Glomerular endothelial cell (primary cell): Measurements from ENCODE around the gene RP2. TPM values are rescaled to one million over a fixed set of nuclear protein-coding genes. Genes with fewer than 3 reads are reported as not detected.

Experiments used
- DNase-seq: peaks from one replicate; pipeline ENCODE4 v3.0.0-alpha.2; 2011; ENCODE audit warnings: low read depth, low spot score; ENCODE audit errors: extremely low read depth
- total RNA-seq: library from RNA; depleted of rRNA; stranded (reverse); fragments of >200 nt; gene quantifications from 2 replicates; pipeline ENCODE4 v1.2.3, GENCODE V29; 2015

Gene RP2
- total RNA-seq, 1 donor from 2014 or later: 18.6 TPM

- DNase-seq: no peak
Observed at GRCh38 chrX:46916273-46916672, 79.4 kb downstream of the RP2 start.

GRCh38 chrX:46917622-46918021, 80.8 kb downstream of the RP2 start:
- DNase-seq: no peak

GRCh38 chrX:46918434-46918833, 81.6 kb downstream of the RP2 start:
- no peak for DNase-seq

- DNase-seq: no peak
Observed at GRCh38 chrX:46920235-46920634, 83.4 kb downstream of the RP2 start.

- no peak for DNase-seq
Observed at GRCh38 chrX:46922611-46923010, 85.8 kb downstream of the RP2 start.

GRCh38 chrX:46927718-46928117, 90.9 kb downstream of the RP2 start:
- no peak for DNase-seq

GRCh38 chrX:46929439-46930261, 92.8 kb downstream of the RP2 start:
- DNase-seq: no peak

Other genes with a start within 250 kb of the RP2 start
- 7.1 and 7.5 TPM in 2 replicates for gene SLC9A7, start 77.9 kb upstream of the RP2 start, total RNA-seq
- 9.9 and 10.5 TPM in 2 replicates for gene JADE3, start 75.4 kb downstream of the RP2 start, total RNA-seq
- gene RGN, start 241.4 kb downstream of the RP2 start, total RNA-seq: 0.15 and 0.35 TPM in 2 replicates